Coronary artery (tissue), 2 donors: Measurements from ENCODE around the gene IL17B.

Source experiments
- DNase-seq: peaks from one replicate; pipeline ENCODE4 v3.0.0-alpha.2; 2017; ENCODE audit warnings: low spot score
- H3K27ac ChIP-seq, 2 donors: fragments of 200-600 bp; sonication (generic); one replicate each; pipeline ENCODE4 v1.5.1; 2016 to 2019
- H3K4me3 ChIP-seq: fragments of 200-600 bp; sonication (generic); 2 replicates; pipeline ENCODE4 v1.5.1; 2016; ENCODE audit warnings: mild to moderate bottlenecking, moderate library complexity
- TF ChIP-seq, protein P1 (sequence below): fragments of 200-600 bp; sonication (generic); IDR thresholded peaks from one replicate; pipeline ENCODE4 v1.5.1; 2019; ENCODE audit warnings: antibody characterized with exemption

Gene IL17B

DNA sequence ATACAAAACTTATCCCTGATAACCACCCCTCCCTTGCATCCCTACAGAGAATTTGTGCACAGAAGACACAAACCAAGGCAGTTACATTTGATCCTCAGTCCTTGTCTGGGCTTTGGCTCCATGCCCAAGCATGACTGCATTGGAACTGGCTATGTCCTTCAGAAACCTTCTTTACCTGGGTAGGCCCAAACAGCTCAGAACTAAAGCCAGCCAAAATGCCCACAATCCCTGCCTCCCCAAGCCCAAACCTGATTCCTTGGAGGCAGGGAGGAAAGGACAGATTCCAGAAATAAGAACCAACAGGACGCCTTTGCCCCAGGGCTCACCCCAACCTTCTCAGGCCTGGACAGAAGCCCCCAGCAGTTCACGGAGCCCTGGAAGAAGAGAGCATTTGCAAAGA, 8.2 kb downstream of the IL17B start:
- DNase-seq = peak; percentile 62
- H3K4me3 ChIP-seq = no peak overlapping the region
- H3K27ac ChIP-seq = peak overlapping the region; percentile 63 to 86
- TF ChIP-seq, protein P1, sequence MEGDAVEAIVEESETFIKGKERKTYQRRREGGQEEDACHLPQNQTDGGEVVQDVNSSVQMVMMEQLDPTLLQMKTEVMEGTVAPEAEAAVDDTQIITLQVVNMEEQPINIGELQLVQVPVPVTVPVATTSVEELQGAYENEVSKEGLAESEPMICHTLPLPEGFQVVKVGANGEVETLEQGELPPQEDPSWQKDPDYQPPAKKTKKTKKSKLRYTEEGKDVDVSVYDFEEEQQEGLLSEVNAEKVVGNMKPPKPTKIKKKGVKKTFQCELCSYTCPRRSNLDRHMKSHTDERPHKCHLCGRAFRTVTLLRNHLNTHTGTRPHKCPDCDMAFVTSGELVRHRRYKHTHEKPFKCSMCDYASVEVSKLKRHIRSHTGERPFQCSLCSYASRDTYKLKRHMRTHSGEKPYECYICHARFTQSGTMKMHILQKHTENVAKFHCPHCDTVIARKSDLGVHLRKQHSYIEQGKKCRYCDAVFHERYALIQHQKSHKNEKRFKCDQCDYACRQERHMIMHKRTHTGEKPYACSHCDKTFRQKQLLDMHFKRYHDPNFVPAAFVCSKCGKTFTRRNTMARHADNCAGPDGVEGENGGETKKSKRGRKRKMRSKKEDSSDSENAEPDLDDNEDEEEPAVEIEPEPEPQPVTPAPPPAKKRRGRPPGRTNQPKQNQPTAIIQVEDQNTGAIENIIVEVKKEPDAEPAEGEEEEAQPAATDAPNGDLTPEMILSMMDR = no peak

DNA sequence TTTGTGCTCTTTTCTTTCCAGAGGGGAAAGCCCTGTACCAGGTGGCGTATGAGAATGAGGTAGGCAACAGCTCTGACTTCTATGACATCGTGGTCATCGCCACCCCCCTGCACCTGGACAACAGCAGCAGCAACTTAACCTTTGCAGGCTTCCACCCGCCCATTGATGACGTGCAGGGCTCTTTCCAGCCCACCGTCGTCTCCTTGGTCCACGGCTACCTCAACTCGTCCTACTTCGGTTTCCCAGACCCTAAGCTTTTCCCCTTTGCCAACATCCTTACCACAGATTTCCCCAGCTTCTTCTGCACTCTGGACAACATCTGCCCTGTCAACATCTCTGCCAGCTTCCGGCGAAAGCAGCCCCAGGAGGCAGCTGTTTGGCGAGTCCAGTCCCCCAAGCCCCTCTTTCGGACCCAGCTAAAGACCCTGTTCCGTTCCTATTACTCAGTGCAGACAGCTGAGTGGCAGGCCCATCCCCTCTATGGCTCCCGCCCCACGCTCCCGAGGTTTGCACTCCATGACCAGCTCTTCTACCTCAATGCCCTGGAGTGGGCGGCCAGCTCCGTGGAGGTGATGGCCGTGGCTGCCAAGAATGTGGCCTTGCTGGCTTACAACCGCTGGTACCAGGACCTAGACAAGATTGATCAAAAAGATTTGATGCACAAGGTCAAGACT, 11.0 kb downstream of the IL17B start:
- TF ChIP-seq, protein P1 = no peak
- H3K27ac ChIP-seq = peak overlapping the region in 1 of 2 donors; percentile 68
- no peak overlapping the region for H3K4me3 ChIP-seq
- peak; percentile 71 for DNase-seq

DNA sequence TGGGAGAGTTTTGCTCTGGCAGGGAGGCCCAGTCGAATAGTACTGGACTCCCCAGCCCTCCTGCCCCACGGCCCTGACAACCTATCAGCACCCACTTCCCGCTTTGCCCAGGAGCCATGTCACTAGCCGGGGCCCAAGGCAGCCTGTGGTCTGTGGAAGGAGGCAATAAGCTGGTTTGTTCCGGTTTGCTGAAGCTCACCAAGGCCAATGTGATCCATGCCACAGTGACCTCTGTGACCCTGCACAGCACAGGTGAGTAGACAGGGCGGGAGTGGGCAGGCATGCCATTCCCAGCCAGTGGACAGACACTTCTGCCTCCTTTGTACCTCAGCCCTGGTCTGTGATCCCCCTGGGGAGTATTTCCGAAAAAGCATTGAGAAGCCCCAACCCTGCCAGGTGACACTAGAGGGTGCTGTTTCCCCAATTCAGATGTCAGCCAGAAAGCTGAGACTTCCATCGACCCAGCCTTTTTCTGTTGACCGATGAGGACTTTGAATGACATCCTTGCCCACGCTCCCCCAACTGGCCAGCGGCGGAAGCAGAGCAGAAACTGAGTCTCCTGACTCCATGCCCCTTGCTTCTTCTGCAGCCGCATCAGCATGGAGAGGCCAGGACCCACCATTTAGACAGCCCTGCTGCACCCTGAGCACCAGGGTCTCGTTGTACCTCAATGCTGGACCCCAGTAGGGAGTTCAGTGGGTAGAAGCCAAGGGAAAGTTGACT, 11.7 kb downstream of the IL17B start:
- DNase-seq = peak; percentile 80
- TF ChIP-seq, protein P1 = peak; percentile 74
- Histone ChIP-seq H3K4me3 (no peak overlapping the region), H3K27ac (peak overlapping the region in 1 of 2 donors; percentile 68)

DNA sequence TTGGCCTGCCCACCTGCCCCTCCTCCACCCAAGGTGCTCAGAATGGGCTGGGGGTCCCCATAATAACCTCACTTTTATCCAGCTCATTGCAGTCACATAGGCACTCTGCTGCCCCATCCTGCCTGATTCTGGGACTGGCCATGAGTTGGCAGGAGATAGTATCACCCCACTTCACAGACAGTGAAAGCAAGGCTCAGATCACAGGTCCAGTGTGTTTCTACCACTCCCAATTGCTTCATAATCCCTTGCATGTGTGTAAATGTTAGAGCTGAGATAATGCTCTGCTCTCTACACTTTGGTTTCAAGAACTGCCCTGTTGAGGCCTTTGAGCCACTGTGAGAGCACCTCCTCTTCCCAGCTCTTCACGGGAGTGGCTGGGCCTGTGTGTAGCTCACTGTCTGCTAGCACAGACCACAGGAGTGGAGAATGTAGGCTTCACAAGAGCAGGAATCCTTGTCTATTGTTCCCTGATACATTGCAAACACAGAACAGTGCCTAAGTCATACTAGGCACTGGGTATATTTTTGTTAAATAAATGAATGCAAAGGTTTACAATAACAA, 12.8 kb downstream of the IL17B start:
- DNase-seq = no peak
- no peak overlapping the region for H3K27ac ChIP-seq
- TF ChIP-seq, protein P1 = no peak
- H3K4me3 ChIP-seq = no peak overlapping the region

DNA sequence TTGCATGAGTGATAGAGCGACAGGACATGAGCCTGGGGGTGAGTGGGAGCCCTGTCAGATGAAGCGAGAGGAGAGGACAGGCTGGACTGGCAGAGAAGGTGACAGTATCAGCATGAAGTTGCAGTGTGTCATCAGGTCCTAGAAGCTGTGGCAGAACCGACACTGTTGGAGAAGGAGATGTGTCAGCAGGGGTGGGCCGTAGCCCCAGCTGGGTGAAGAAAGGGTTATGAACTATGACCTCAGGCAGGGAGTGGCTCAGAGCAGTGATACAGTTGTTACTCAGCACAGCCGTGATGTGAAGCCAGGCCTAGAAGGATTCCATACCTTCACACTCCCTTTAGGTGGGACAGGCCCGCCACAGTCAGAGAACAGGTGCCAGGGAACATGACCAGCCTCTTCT, 13.7 kb downstream of the IL17B start:
- no peak overlapping the region for H3K4me3 ChIP-seq
- DNase-seq = no peak
- no peak overlapping the region for H3K27ac ChIP-seq
- TF ChIP-seq, protein P1 = no peak

DNA sequence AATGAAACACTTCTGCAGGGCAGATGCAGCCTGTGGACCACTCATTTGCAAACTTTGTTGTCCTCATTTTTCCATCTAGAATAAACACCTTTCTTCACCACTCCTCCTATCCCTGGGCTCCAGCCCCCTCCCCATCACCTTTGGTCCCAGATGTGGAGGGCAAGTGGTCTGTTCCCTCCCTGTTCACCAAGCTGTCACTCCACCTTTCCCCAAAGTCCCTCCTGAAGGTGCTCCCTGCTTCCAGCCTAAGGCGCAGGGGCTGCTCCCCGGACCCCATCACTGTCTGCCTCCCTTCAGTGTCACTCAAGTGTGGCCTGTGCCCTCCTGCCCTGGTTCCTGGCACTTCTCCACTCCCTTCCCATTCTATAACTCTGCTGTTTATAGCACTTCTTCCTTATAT, 14.4 kb downstream of the IL17B start:
- TF ChIP-seq, protein P1 = no peak
- Histone ChIP-seq H3K27ac (no peak overlapping the region), H3K4me3 (no peak overlapping the region)
- no peak for DNase-seq
